MV-4-11 (cell line): Measurements from ENCODE around the gene ALK.
A peak's percentile ranks its signal among the peaks of the same experiment; 100 is the strongest.

Source experiments
- DNase-seq: peaks from one replicate; lab custom pipeline; 2025; lab: John Stamatoyannopoulos, UW

The ALK gene

DNA sequence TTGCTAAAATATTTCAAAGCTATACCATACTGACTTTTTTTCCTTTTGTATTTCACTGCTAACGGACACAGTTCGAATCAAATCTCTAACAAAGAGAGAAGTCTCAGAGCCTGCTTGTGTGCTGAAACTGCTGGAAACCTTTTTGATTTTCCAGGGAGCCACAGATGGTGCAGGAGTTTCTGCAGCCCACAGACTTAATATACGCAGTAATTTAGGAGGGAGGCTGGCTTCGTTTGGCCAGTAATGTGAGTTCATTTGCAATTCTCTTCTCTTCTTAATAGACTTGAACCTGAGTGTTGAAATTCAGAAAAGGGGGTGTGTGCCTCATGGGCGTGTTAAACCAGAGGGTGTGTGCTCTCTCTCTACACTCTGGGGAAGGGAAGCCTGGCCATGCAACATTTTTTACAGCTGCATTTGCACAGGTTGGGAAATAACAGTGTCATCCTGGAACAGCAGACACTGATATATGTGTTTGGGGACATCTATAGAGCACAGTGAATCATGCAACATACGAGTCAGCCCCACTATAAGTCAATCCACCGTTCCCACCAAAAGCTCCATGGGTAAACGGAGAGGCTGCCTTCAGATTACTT is 473.2 kb downstream of the ALK start:
- no peak for DNase-seq

DNA sequence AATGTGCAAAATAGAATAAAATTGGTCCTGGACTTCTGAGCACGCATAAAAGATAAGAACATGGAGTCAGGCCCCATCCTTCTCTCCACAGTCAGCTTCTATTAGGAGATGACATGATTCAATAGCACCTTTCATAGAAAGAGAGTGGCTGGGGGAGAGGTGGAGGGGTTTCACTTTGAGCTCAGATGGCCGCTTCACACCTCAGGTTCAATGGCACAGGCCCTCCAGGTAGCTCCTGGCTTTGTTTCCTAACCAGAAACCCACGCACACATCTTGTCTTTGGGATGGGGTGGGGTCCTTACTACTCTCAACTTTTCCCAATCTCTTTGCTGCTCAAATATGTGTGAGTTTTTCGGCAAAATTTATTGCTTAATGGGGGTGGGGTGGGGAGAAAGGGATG is 473.9 kb downstream of the ALK start:
- no peak for DNase-seq

DNA sequence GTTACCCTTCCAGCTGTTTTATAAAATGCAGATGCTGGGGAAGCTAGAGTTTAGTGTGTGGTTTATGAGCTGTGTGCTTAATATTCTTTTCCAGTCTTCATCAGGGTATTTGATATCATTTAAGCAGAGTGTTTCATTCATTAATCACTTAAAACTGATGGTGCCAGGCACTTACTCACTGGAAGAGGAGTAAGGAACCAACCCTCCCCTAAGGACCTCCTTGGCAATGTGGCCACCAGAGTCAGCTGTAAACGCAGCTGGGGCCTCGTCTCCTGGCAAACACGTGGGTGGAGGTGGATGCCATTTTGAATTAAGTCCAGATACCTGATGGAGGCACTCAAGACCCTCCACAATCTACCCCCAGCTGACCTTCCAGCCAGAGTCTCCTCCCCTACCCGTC is 474.5 kb downstream of the ALK start:
- DNase-seq: no peak

DNA sequence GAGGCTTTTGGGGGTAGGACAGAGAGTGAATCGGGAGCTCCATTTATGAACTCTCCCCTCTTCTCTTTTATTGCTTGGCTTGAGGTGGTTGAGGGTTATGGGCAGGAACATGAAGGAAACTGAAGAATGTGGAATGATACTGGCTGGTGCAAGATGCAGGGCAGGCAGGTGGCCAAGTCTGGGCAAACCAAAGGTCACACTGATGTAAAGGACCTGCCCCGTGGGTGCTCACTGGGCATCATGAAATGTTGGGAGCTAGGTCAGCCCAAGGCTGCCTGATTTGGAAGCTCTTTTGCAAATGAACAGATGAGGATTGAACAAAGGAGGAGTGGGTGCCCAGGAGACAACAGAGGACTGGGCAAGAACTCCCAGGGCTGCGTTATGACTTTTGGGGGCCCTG is 477.2 kb downstream of the ALK start:
- DNase-seq: no peak

DNA sequence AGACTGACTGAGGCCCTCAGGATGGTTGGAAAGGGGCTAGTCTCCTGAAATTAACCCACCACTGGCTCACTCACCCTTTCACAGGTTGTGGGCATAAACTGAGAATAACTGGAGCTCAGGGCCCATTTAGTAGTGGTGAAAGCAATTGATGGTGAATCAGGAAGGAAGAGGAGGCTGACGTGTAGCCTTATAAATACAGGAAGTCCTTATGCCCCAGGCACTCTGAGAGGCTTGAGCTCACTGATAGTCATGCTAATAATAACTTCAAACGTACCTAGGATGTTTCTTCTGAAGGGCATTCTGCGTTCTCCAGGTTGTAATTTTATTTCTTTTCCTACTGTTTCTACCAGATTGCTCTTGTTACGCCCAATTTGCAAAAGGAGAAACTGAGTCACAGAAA is 477.8 kb downstream of the ALK start:
- no peak for DNase-seq

DNA sequence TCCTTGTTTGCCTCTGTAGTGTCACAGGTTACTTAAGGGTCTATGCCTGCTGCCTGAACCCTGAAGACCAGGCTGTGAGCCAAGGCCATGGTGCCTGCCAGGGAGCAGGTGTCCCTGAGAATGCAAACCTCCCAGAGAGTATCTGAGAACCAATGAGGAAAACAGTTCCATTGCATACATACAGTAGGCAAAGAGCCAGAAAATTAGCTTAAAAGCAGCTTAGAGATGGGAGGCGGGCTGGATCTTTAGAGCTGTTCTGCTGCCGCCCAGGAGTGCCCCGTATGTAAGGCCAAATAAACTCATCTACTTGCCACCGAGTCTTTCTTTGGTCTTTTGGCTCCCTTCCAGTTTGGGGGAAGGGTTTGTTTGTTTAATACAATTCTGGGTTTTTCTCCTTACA is 478.2 kb downstream of the ALK start:
- DNase-seq: no peak

DNA sequence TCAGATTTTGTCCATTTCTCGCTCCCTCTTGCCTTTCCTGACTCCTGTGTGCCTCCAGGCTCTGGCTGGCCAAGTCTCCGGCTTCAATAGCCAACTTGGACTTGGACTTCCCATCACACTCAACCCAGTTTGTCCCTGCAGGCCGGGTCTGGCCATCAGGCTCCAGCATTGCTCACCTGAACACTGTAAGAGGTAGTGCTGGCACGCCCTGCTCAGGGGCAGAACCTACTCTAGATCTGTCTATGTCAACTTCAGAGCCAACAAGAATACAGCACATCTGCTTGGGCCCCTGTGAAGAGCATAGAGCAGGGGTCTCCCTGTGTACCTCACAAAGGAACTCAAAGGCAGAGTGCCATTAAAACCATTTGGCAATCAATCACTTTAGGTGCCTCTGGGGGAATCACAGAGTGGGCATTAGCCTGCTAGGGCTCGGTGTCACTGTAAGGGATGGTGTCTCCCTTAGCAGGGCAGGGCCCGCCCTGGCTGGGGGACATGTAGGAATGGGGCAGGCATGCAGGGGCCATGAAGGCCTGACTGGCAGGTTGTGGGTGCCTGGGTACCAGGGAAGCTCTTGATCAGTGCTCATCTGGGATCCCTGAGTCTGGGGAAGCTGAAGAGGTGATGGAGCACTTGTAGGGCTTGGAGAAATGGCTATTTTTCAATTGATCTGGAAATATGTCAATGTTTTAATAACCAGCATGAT is 480.3 kb downstream of the ALK start:
- no peak for DNase-seq

DNA sequence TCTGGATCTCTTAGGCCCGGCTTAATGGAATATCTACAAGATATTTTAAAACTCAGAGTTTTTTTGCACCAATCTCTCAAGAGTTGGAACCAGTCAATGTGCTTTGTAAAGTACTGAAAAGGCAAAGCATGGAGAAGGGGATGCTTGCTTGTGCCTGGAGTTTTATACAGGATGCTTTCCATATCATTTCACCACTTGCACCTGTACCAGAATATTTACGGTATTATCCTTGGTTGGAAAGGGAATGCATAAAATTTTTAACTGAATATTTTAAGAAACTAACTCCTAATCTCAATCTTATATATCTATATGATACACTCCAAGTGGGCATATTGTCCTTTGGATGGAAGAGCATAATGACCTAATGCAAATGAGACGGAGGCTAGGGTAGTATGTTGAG is 487.5 kb downstream of the ALK start:
- DNase-seq: no peak

DNA sequence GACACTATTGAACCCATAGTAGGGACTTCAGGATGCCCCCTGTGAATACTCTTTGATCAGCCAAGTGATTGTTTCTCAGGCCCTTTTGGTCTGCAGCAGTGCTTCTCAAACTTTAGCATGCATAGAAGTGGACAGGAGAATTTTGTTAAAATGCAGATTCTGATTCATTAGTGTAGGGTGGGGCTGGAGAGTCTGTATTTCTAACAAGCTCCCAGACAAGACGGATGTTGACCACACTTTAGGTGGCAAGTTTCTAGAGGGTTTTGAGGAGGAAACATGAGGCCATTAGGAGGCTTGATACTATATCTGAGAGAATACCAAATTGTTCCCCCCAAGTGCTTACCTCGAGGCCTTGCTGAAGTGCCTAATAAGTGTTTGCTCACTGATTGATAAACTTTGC is 488.3 kb downstream of the ALK start:
- no peak for DNase-seq

DNA sequence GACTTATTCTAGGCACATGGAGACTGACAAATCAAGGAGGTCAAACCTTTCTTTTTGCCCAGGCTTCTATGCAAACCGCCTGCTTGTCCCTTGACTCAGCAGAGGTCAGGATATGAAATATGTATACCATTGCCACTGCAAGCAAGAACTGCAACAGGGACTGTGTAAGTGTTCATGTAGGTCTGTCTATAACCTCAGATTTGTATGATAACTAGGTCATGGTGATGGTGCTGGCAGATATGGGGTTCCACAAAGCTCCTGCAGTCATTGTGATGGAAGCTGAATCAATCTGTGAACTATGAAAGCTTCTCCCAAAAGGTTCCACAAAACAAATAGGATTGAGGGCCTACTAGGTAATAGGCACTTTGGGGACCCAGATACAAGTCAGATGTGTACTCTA is 489.9 kb downstream of the ALK start:
- no peak for DNase-seq

DNA sequence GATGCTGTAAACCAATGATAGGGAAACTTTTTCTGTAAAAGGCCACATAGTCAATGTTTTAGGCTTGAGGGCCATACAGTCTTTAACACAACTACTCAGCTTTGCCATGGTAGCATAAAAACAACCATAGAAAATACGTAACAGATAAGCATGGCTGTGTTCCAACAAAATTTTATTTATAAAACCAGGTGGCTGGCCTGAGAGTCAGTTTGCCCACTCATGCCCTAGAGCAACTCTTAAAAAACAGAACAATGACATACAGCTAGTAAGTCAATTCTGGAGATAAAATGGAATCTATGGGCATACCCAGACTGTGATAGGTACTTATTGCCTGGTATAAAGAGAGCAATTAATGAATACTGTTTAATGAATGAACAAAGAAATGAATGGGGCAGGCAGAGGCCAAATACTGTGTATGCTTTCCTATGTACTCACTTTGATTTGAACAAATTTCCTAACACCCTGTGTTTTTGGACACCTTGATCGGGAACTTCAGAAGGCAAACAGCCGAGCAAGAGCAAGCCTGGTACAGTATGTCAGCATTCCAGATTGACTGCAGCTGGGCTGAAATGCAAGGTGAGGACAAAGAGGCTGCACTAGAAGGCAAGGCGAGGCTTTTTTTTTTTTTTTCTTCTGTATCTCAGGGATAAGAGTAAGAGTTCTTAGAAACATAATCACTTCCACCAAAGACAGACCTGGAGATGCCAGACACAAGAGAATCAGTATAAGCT is 490.8 kb downstream of the ALK start:
- DNase-seq: no peak

DNA sequence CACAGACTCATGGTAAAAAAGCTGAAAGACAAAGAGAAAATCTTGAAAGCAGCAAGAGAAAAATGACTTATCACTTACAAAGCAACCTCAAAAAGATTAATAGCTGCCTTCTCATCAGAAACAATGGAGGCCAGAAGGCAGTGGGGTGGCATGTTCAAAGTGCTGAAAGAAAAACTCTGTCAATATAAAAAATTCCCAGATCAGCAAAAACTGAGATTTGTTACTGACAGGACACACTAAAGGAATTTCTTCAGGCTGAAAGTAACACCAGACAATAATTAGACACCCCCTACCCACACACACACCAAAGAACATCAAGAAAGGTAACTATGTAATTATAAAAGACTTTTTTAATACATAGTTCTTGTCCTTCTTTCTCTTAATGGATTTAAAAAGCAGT is 495.0 kb downstream of the ALK start:
- DNase-seq: no peak

DNA sequence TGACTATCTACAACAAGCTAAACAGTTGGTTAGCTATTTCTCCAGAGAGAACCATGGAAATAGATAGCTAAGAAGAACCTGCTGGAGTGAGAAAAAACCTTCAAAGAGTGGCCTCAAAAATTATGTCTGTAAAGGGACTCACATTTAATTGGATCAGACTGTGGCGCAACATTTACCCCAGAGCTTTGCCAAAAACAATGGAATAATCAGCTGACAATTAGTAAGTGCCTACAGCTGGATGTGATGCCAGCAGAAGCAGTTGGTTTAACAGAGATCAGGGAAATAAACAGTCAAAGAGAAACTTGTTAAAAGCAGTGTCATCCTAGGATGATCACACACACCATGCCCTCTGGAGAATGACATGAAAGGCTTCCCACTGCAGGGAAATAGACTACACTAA is 495.5 kb downstream of the ALK start:
- DNase-seq: no peak

DNA sequence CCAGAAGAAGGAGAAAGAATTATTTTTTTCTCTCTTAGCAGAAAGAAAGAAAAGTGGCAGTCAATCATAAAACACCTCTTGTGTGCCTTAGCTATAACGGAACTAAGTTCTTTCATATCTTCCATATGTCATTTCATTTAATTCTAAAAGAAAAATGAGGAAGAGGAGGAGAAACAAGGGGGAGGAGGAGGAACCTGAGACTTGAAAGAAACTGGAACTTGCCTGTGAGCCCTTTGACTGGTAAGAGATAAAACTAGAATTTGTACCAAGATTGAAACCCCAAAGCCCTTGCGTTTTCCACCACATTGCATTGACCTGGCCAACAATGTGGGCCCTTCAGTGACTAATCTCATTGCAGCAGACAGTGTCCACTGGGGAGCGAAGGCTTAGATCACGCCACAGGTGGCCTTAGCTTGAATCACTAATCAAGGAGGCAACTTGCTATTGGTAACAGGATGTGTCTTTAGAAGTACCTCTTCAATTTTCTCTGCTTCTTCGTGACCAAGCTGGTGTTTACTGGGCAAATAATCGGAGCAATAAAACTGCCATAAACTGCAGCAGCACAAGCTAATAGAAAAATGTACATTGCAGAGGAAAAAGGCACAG is 498.2 kb downstream of the ALK start:
- peak; percentile 65 for DNase-seq

DNA sequence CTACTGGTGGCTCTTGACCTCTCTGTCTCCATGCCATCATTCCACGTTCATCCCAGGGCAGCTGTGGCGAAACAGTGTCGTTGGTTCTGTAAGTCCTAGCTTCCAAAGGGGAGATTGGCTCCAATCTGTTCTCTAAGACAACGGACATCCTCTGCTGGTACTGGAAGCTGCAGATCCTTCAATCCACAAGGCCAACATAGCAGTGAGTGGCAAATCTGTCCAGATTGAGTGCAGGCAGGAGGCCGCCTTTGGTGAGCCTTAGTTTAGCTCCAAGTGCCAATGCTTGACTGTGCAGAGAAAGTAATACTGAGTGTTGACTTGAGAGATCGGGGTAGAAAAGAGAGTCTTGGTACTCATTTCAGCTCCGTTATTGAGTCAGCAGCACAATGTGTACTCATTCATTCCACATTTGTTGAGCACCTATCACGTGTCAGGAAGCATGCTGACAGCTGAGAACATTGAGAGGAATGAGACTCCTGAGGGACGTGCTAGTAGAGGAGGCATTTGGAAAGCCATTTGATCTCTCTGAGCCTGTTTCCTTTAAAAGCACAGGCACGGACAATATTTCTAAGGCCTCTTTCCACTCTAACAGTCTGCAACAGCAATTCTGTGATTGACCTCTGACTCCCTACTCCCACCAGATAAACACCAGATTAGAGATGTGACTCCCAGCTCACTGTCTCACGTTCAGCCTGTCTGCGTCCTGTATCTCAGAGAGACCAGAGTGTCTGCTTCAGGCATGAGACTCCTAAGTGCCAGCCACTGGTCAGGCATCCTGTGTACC is 500.2 kb downstream of the ALK start:
- DNase-seq: no peak

DNA sequence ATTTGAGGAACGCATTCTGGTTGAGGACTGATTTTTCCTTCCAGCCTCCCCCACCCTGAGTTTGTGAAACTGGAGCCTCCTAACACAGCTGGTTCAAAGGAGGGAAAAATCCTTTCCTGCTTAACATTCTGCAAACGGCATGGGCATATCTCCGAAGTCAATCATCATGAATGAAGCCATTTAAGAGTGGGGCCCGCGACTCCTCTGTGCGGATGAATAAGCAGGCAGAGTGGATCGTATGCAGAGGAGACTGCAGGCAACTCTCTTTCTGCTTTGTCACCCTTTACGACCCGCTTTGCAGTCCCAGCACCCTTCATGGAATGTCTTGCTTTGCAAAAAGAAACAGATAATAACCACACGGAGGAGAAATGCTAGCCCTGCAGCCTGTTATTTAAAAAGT is 500.9 kb downstream of the ALK start:
- no peak for DNase-seq

DNA sequence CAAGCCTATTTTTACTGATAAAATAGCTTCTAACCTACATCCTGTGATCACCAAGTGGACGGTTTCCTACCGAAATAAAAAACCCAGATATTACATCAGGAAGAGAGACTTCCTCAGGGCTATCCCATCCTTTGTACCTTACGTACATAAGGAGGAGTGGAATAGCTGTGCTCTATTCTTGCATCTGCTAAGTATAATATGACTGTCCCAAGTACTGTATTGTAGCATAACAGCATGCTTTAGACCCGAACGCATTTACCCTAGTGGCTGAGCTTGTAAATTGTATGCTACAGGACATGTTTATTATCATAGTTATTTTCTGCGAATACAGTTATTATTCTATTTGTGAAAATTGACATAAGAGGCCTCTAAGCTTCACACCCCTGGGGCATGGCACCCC is 503.8 kb downstream of the ALK start:
- DNase-seq: no peak

DNA sequence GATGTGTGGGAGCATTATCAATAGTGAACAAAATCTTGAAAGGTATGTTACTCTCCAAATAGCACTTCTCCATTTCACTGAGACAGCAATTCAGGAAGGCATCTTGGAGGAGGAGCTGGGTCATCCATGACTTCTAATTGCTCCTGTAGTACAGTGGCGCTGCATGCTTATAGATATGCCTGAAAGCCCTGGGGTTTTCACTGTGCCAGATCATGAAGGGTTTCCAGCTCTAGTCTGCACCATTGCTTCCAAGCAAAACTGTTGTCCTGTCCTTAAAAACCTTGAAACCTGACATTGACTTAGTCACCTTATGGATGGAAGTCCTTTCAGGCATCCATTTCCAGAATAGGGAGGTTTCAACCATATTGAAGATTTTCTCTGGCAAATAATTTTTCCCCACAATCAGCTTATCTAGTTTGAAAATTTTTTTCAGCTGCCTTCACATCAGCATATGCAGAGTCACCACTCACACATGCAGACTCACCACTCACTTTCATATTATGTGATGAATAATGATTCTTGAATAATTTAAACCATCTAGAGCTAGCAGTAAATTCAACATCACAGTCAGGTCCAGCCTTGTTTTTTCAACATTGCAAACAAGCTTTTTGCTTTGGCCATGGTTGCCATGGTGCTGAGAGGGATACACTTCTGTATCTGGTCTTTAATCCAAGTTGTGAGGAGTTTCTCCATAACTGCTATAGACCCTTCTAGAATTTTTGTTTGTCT is 509.0 kb downstream of the ALK start:
- no peak for DNase-seq

DNA sequence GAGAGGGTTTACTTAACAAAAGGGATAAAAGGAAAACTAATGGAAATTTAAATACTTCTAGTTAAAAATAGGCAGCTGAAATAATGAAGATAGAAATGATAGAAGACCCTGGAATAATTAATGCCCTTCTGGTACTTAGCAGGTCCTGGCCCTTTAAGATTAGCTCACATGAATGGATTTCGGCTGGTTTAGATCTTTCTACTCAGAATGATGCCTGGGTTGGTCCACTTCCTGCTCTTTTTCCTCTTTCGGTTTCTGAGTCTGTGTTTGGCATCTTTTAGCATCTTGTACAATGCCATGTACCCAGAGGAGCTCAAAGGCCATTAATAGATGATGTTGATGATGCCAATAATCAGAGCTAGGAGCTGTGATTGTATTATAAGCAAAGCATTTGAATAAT is 515.7 kb downstream of the ALK start:
- no peak for DNase-seq

DNA sequence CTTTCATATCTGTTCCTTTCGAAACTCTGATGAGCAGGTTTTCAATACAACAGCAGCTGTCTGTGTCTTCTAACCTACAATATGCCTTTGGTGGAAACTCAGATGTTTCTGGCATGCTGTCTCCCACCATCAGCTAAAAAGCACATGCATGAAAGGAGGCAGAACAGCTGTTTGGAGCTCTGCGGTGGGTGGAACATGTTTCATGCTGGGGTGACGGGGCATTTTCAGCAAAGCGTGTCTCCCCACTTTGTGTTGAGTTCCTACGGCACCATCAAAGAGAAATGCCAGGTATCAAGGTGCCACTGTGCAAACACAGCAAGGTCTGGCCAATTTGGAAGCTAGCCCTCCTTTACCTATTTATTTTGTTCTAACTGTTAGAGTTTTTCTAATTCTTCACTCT is 516.1 kb downstream of the ALK start:
- DNase-seq: no peak

DNA sequence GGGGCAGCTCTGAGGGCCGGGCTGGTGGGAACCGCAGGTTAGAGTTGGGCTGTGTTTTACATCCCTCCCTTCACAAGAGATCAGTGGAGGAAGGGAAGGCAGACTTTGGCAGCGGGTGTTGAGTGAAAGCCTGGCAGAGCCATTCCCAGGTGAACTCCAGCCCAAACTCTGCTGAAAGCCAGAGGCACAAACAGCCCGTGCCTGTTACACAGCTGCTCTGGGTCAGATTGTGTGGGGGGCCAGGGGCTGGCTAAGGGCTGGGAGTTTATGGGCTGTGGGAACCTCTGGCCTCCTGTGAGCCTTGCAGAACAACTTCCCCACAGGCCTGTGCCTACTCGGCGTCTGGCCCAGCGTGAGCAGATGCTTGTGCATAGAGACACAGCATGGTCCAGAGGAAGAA is 519.4 kb downstream of the ALK start:
- DNase-seq: no peak
